ENCODE measurements around the gene INPP5E.
A peak's percentile ranks its signal among the peaks of the same experiment; 100 is the strongest.

INPP5E gene

GRCh38 chr9:136439481-136440408 lies at the start of gene INPP5E:
TSS of gene INPP5E (minus strand) at chr9:136439845. CDS start at chr9:136439419, 426 bp downstream.
- H4K20me1 ChIP-seq (ENCODE audit: insufficient read depth, low read length): no peaks in the 10 kb centered on the region
- H3K36me3 ChIP-seq (ENCODE audit: insufficient read depth, low read length): peaks cover 36% of the 10 kb centered on the region

GRCh38 chr9:136488247-136489214 lies 48.9 kb upstream of the INPP5E start:
- H3F3A ChIP-seq (ENCODE audit: insufficient read depth, low read length): no peaks in the 10 kb centered on the region
- H3K9ac ChIP-seq (ENCODE audit: low read length): no peak overlapping the region
- no peak overlapping the region for H3K4me2 ChIP-seq (ENCODE audit: low read length)
- H4K20me1 ChIP-seq (ENCODE audit: insufficient read depth, low read length): no peaks in the 10 kb centered on the region
- no peaks in the 10 kb centered on the region for H3K9me2 ChIP-seq (ENCODE audit: low read depth, low read length)
- H3K9me3 ChIP-seq (ENCODE audit: low read length): no peaks in the 10 kb centered on the region
- H2AFZ ChIP-seq (ENCODE audit: low read length): no peak overlapping the region
- no peaks in the 10 kb centered on the region for H3K27me3 ChIP-seq (ENCODE audit: insufficient read depth, low read length)
- H3K4me1 ChIP-seq (ENCODE audit: insufficient read depth, low read length, severe bottlenecking): peaks cover 6% of the 10 kb centered on the region
- H3K79me2 ChIP-seq (ENCODE audit: insufficient read depth, low read length): no peaks in the 10 kb centered on the region
- peak; percentile 96 for TF ChIP-seq CTCF (IDR thresholded peaks at IDR 0.05; ENCODE audit: low read length)
- no peak for TF ChIP-seq EZH2 (IDR thresholded peaks at IDR 0.05; ENCODE audit: borderline replicate concordance, low read length)
- H3K4me3 ChIP-seq (ENCODE audit: low read depth, low read length, poor library complexity, severe bottlenecking): no peak overlapping the region
- H3K36me3 ChIP-seq (ENCODE audit: insufficient read depth, low read length): no peaks in the 10 kb centered on the region
- no peak overlapping the region for H3K27ac ChIP-seq (ENCODE audit: low read depth, low read length, poor library complexity, severe bottlenecking)

More at GRCh38 chr9:136439481-136440408, at the start of gene INPP5E:
- Histone ChIP-seq H3K9me3 (ENCODE audit: low read length) (no peaks in the 10 kb centered on the region), H3K4me3 (ENCODE audit: low read depth, low read length, poor library complexity, severe bottlenecking) (peak within 1 kb of the TSS; percentile 75), H3K79me2 (ENCODE audit: insufficient read depth, low read length) (no peaks in the 10 kb centered on the region), H3K27me3 (ENCODE audit: insufficient read depth, low read length) (no peaks in the 10 kb centered on the region), H3K9me2 (ENCODE audit: low read depth, low read length) (no peaks in the 10 kb centered on the region), H3K4me1 (ENCODE audit: insufficient read depth, low read length, severe bottlenecking) (peaks cover 30% of the 10 kb centered on the region), H2AFZ (ENCODE audit: low read length) (no peak within 1 kb of the TSS), H3F3A (ENCODE audit: insufficient read depth, low read length) (no peaks in the 10 kb centered on the region), H3K9ac (ENCODE audit: low read length) (peak within 1 kb of the TSS; percentile 81), H3K27ac (ENCODE audit: low read depth, low read length, poor library complexity, severe bottlenecking) (no peak within 1 kb of the TSS), H3K4me2 (ENCODE audit: low read length) (peak within 1 kb of the TSS; percentile 94)
- no peak for TF ChIP-seq EZH2 (IDR thresholded peaks at IDR 0.05; ENCODE audit: borderline replicate concordance, low read length)
- TF ChIP-seq CTCF (IDR thresholded peaks at IDR 0.05; ENCODE audit: low read length): peak; percentile 37

GRCh38 chr9:136487672-136488071 lies 48.0 kb upstream of the INPP5E start:
- Histone ChIP-seq H3K9me3 (ENCODE audit: low read length) (no peaks in the 10 kb centered on the region), H3K4me2 (ENCODE audit: low read length) (no peak overlapping the region), H3K9ac (ENCODE audit: low read length) (no peak overlapping the region), H3K36me3 (ENCODE audit: insufficient read depth, low read length) (no peaks in the 10 kb centered on the region), H3K4me1 (ENCODE audit: insufficient read depth, low read length, severe bottlenecking) (peaks cover 6% of the 10 kb centered on the region), H3F3A (ENCODE audit: insufficient read depth, low read length) (no peaks in the 10 kb centered on the region), H3K4me3 (ENCODE audit: low read depth, low read length, poor library complexity, severe bottlenecking) (no peak overlapping the region), H3K27ac (ENCODE audit: low read depth, low read length, poor library complexity, severe bottlenecking) (no peak overlapping the region), H4K20me1 (ENCODE audit: insufficient read depth, low read length) (no peaks in the 10 kb centered on the region), H3K79me2 (ENCODE audit: insufficient read depth, low read length) (no peaks in the 10 kb centered on the region), H3K27me3 (ENCODE audit: insufficient read depth, low read length) (no peaks in the 10 kb centered on the region), H2AFZ (ENCODE audit: low read length) (no peak overlapping the region), H3K9me2 (ENCODE audit: low read depth, low read length) (no peaks in the 10 kb centered on the region)
- TF ChIP-seq CTCF (IDR thresholded peaks at IDR 0.05; ENCODE audit: low read length): no peak
- TF ChIP-seq EZH2 (IDR thresholded peaks at IDR 0.05; ENCODE audit: borderline replicate concordance, low read length): no peak
